ENCODE results near the gene PLCB3.

The PLCB3 gene

GRCh38 chr11:64218628-64219353 lies 32.5 kb upstream of the PLCB3 start:
- Histone ChIP-seq H3K9me3 (no peaks in the 10 kb centered on the region), H3K4me3 (no peak overlapping the region), H3K36me3 (peaks cover 0 to 22% (median 8%) of the 10 kb centered on the region in 3 donors), H3K27me3 (no peaks in the 10 kb centered on the region), H3K27ac (no peak overlapping the region), H3K4me1 (no peaks in the 10 kb centered on the region)
- no peak for TF ChIP-seq CTCF (IDR thresholded peaks at IDR 0.05)
- intact Hi-C loops (cut with DNase I; ENCODE audit: low total_unique reads), result no loop called here
- no peak for DNase-seq

- Histone ChIP-seq H3K27ac (no peak overlapping the region), H3K4me1 (peaks cover 0 to 3% (median 0%) of the 10 kb centered on the region in 4 donors), H3K9me3 (no peaks in the 10 kb centered on the region), H3K36me3 (peaks cover 0 to 22% (median 8%) of the 10 kb centered on the region in 3 donors), H3K4me3 (no peak overlapping the region), H3K27me3 (no peaks in the 10 kb centered on the region)
- TF ChIP-seq CTCF (IDR thresholded peaks at IDR 0.05), result no peak
- no peak for DNase-seq
- intact Hi-C loops (cut with DNase I; ENCODE audit: low total_unique reads), result no loop called here
These were observed 32.0 kb upstream of the PLCB3 start for GRCh38 chr11:64219354-64219684.

GRCh38 chr11:64219755-64220154 lies 31.6 kb upstream of the PLCB3 start:
- H3K36me3 ChIP-seq, result peaks cover 0 to 22% (median 8%) of the 10 kb centered on the region in 3 donors
- intact Hi-C loops (cut with DNase I; ENCODE audit: low total_unique reads), result no loop called here
- no peak overlapping the region for H3K4me3 ChIP-seq
- peaks cover 0 to 7% (median 1%) of the 10 kb centered on the region in 4 donors for H3K4me1 ChIP-seq
- H3K27me3 ChIP-seq, result no peaks in the 10 kb centered on the region
- H3K9me3 ChIP-seq, result no peaks in the 10 kb centered on the region
- TF ChIP-seq CTCF (IDR thresholded peaks at IDR 0.05), result no peak
- no peak overlapping the region for H3K27ac ChIP-seq
- DNase-seq, result no peak

- intact Hi-C loops (cut with DNase I; ENCODE audit: low total_unique reads), result no loop called here
- Histone ChIP-seq H3K27ac (no peak overlapping the region), H3K36me3 (peaks cover 0 to 22% (median 8%) of the 10 kb centered on the region in 3 donors), H3K4me1 (peaks cover 0 to 12% (median 5%) of the 10 kb centered on the region in 4 donors), H3K9me3 (no peaks in the 10 kb centered on the region), H3K27me3 (no peaks in the 10 kb centered on the region), H3K4me3 (no peak overlapping the region)
- DNase-seq, result no peak
- no peak for TF ChIP-seq CTCF (IDR thresholded peaks at IDR 0.05)
These were observed 31.1 kb upstream of the PLCB3 start for GRCh38 chr11:64220271-64220670.

GRCh38 chr11:64220798-64221197 lies 30.5 kb upstream of the PLCB3 start:
- DNase-seq, result no peak
- no peak for TF ChIP-seq CTCF (IDR thresholded peaks at IDR 0.05)
- Histone ChIP-seq H3K36me3 (peaks cover 0 to 22% (median 8%) of the 10 kb centered on the region in 3 donors), H3K27ac (no peak overlapping the region), H3K4me1 (peaks cover 0 to 15% (median 10%) of the 10 kb centered on the region in 4 donors), H3K4me3 (no peak overlapping the region), H3K27me3 (no peaks in the 10 kb centered on the region), H3K9me3 (no peaks in the 10 kb centered on the region)
- intact Hi-C loops (cut with DNase I; ENCODE audit: low total_unique reads), result no loop called here
